Fibroblast of peridontal ligament (primary cell): ENCODE data around the gene FABP3.

Experiments
- DNase-seq: peaks from one replicate; pipeline ENCODE4 v3.0.0-alpha.2; 2010; ENCODE audit errors: extremely low read depth

The FABP3 gene

DNA sequence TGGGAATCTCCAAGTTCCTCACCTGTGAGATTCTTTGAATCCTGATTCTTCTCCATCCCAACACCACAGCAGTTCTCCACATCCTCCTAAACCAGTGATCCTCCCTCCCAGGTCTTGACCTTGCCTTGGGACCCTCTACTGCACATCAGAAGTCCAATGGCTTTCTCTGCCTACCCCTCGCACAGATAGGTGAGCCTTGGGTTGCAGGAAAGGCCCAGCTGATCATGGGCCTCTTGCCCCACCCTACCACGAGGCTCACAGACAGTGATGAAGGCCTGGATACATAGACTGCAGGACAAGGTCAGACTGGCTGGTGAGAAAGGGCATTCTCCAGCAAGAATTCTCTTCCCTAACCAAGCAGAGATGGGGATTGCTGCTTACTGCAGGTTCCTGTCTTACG, 825 bp downstream of the FABP3 start:
- DNase-seq, result no peak

DNA sequence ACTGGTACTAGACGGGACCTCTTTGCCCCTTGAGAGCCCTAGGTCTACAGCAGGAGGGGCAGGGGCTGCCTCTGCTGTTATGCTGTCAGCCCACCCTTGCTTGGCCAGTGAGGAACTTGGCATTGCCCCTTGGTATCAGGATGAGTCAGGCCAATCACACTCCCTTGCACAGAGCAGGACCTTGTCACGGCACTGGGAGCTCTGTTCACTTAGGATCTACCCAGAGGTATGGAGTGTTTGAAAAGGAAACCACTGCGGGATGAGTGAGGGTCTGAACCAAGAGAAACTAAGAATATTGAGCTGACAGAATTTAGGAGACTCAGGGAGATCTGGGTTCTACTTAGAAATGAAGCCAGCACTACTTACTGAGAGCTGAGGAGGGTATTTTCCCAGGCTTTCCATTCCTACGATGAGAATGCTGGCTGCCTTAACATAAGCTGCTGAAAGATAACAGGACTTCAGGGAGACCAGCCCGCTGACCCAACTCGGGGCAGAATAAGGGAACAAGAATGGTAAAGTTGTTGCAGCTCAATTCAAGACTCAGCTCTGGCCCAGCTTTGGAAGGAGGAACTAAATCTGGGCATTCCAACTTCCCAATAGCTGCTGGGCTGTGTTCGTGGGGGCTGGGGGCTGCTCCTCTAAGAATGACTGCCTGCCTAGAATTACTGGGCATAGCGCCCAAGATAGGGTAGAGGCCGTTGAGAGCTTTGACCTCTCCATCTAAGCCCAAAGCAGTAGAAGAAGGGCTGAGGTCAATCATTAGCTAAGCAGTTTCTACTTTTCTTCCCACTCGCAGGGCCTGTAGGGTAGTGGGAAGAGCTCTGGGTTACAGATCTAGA, 1.5 kb downstream of the FABP3 start:
- no peak for DNase-seq

DNA sequence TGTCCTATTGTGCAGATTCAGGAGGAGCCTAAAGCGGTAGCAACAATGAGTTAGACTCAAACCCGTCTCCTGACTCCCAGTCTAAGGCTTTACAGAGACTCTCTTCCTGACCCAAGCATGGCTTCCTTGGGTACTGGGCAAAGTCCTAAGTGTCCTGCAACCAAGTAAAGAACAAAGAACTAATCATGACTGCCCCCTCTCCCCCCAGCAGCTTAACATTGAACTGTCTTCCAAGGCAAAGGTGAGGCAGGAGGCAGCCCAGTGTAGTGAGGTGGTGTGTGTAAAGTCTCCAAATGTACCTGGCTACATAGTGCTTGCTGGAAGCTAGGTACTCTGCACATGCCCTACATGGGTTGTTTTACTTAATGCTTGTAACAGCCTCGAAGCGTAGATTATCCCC, 2.3 kb downstream of the FABP3 start:
- DNase-seq, result no peak

DNA sequence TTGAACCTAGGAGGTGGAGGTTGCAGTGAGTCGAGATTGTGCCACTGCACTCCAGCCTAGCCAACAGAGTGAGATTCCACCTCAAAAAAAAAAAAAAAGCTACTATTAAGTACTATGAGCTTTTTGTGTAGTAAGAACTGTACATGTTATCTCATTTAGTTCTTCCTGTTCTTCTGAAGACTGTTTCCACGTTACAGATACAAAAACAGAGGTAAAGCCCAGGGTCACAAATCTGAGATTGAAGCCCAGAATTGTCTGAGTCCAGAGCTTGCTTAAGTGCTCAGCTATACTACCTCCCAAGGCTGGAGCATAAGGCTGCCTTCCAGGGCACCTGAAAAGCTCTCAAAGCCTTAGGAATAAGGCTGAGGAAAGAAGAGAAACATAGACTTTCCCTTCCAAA, 2.9 kb downstream of the FABP3 start:
- DNase-seq, result no peak

DNA sequence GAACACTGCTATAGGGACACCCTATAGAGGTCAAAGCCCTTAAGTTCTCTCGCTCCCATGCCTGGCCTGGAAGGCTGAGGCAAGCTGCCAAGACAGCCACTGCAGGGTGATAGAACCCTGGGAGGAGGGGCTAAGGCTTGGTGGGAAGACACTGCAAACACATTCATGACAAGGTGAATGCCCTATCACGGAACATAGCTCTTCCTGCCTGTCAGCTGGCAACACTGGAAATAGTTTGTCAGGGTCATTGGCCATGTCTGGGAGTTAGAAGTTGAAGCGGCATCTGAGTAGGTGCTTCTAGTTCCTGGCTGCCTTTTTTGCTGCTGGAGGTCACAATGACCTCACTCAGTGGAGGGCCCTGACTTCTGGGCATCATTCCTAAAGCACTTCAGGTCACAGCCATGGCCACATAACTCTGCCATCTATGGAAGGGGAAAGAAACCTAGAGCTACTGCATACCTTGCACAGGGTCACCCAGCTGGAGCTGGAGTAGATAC, 4.2 kb downstream of the FABP3 start:
- DNase-seq, result no peak

DNA sequence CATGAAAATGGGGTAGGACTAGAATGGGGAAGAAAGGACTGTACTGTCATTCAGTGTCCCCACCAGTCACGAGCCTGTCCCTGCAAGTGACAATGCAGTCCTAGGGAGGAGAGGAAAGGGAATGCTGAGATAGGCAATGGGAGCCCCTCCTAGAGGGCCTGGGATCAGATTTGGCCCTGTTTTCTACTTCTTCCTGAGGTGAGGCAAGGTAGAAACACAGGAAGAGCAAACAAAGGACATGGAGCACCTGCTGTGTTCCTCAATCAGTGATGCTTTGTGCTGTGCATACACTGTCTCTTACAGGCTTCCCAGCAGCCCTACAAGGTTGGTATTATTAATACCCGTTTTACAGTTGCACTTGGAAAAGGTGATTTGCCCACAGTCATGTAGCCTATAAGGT, 6.1 kb downstream of the FABP3 start:
- DNase-seq, result no peak

DNA sequence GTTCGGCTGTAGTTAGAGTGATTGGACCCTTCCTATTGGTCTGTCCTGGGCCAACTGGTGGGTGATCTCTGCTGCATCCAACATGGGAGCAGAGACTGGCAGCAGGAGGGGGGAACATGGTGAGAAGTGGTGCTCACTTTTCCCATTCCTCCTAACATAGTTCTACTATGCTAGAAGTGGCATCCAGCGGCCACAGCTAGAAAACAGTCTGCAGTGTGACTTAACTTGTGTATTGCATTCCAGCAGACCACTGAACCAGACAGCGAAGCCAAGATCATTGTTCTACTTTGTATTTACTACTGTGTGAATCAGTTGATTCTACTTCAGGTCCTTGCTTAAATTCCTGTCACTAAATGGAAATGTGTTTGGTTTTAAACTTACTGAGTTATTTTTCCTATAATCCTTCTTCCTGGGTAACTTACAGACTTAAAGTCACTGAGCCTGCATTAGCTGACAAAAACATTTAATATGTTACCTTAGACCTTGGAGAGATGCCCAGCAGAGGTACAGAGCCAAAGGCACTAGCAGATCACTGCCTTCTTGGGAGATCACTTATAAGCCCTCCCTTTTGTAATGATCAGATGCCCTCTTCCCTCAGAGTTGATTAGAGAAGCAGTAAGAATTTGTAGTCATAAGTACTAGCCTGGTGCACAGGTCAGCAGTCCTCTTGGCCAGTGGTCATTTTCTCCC, 8.2 kb downstream of the FABP3 start:
- no peak for DNase-seq

DNA sequence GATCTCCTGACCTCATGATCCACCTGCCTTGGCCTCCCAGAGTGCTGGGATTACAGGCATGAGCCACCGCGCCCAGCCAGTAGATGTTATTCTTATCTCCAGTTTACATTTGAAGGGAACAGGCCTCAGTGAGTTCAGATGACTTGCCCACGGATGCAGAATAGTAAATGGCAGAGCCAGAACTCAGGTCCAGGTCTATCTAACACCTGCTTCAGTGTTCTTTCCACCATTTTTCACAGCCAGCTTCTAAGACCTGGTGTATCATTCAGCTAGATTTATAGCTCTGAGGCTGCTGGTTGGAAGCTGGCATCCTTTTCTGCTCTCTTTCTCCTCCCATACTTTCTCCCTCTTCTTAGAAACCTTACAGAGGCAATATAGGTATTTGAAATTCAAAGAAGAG, 10.8 kb downstream of the FABP3 start:
- no peak for DNase-seq

DNA sequence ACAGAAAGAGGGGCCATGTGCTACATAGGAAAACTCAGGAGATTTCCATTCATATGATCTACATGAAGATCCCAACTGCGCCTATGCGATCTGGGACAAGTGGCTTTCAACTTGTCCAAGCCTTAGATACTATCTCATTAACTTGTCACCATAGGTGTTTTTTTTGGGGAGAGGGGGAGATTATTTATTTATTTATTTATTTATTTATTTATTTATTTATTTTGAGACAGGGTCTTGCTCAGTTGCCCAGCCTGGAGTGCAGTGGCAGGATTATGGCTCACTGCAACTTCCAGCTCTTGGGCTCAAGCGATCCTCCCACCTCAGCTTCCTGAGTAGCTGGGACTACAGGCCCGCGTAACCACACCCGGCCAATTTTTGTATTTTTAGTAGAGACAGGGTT, 11.3 kb downstream of the FABP3 start:
- DNase-seq, result no peak

DNA sequence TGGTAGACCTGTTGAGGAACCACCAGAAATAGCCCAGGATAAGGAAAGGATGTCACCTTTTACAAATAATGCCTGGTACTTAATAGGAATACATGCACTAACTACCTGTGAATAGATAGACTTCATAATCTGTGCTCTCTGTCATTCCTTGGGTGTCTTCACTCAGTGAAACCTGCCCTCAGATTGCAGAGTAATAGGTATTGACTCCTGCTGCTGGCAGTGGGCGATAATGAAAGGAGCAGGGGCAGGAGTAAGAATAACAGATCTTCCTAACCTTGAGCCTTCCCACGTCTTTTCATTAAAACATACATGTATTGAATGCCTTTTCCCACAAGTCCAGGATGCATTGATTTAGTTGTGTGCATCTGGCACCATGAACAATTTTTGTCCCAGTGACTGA, 16.4 kb downstream of the FABP3 start:
- no peak for DNase-seq

DNA sequence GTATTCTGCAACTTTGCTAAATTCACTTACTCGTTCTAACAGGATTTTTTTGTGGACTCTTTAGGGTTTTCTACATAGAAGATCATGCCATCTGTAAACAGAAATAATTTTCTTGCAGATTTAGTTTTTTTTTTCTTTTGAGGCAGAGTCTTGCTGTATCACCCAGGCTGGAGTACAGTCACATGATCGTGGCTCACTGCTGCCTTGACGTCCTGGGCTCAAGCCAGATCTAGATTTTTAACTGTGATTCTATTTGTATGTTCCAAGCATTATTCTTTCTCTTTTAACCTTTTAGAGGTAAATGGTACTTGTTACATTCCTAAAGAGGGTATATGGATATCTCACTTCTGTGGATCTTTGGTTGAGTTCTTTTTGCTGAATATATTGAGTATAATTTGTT, 18.6 kb downstream of the FABP3 start:
- peak; percentile 62 for DNase-seq

DNA sequence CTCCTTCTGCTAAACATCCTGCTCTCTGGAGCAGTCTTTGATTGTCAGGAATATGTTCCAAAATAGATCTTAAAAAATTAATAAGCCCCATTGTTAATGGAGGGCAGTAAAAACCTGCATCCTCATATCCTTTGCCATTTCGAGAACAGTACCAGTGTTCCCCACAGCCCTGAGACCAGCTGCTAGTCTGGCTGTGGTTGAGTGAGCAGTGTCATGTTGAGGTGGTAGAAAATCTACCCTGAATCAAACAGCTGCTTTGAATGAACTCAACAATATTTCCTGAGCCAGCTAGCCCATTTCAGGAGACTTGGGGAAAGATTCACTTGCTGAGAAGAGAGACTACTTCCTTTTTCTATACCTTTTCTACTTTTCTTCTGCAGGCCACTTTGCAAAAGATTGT, 24.4 kb downstream of the FABP3 start:
- no peak for DNase-seq

DNA sequence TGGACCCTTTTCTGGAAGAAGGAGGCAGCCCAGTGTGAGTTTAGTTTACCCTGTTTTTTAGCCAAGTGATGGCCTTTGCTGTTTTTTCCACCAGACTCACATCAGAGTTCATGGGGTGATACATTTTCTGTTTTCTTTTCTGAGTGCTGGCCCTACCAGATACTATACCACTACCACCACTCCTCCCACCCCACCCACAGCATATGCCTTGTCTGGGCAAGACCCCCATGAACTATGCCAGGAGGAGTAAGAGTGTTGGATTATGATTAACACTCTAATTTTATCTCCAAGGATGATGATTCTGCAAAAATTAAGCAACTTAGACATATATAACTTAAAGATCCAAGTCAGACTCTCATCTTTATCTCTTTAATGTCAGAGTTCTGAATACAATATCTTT, 26.1 kb downstream of the FABP3 start:
- DNase-seq, result no peak

DNA sequence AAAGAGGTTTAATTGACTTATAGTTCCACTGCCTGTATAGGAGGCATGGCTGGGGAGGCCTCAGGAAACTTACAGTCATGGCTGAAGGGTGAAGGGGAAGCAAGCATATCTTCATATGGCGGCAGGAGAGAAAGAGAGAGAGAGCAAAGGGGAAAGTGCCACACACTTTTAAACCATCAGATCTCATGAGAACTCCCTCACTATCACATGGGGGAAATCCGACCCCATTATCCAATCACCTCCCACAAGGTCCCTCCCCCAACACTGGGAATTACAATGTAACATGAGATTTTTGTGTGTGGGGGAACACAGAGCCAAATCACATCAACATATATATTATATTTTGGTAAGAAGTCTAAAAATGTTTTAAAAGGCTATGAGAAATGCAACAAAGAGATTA, 27.2 kb downstream of the FABP3 start:
- DNase-seq, result no peak

DNA sequence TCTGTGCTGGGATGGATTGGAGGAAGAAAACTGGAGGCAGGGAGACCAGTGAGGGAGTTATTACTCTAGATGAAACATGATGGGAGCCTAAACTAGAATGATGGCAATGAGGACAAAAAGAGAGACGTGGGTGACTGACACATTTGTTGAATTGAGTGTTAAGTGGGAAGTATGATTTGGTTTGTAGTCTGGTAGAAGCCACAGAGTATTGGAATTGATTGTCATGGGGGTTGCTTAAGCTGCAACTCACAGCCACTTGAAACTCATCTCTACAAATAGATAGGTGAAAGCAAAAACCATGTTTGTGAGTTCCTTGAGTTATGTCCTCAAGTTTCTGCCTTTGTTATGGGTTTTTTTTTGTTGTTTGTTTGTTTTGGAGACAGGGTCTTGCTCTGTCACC, 28.4 kb downstream of the FABP3 start:
- DNase-seq, result no peak

DNA sequence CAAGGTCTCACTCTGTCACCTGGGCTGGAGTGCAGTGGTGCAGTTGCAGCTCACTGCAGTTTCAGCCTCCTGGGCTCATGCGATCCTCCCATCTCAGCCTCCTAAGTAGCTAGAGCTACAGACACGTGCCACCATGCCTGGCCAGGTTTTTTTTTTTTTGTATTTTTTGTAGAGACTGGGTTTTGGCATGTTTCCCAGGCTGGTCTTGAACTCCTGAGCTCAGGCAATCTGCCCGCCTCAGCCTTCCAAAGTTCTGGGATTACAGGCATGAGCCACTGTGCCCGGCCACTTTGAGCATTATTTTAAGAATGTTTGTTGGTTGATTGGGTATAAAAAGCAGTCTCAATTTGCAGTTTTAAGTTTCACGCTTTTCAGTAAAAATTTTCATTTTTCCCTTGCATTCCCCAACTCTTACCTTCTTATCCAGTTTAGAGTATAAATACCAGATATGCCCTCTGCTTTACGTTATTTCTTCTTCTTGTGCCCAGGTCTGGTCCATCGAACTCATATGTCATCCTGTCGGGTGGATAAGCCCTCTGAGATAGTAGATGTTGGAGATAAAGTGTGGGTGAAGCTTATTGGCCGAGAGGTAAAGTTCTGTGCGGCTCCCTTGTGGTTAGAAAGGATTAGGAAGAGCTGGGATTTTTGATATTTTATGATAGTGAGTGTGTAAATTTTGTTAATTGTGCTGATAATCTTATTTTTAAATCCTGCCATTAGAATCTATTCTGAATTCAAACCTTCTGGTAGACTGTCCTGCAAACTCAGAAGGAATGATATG, 36.0 kb downstream of the FABP3 start:
- peak; percentile 2 for DNase-seq

DNA sequence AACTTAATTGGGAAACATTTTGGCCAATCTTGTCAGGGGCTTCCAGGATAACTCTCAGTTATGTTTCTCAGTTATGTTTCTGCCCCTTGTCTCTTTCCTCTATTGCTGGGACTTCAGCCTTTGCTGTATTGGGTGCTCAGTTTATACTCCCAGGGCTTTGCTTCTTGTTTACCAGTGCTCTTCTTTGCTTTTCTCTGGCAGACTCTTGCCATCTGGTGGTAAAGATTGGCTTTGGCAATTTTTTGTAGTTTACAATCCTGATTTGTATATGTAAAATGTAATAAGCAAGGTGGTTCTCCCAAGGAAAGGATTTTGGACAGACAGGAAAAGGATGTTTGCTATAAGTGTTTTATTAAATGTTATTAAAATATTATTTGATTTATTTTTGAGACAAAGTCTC, 37.9 kb downstream of the FABP3 start:
- peak; percentile 71 for DNase-seq

DNA sequence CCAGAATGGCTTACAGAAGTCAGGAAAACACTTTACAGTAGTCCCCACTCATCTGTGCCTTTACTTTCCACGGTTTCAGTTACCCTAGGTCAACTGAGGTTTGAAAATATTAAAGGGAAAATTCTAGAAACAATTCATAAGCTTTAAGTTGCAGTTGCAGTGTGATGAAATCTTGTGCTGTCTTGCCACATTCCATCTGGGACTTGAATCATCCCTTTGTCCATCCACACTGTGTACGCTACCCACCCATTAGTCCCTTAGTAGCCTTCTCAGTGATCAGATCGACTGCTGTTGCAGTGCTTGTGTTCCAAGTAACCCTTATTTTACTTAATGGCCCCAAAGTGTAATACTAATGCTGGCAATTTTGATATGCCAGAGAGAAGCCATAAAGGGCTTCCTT, 45.5 kb downstream of the FABP3 start:
- peak; percentile 13 for DNase-seq

DNA sequence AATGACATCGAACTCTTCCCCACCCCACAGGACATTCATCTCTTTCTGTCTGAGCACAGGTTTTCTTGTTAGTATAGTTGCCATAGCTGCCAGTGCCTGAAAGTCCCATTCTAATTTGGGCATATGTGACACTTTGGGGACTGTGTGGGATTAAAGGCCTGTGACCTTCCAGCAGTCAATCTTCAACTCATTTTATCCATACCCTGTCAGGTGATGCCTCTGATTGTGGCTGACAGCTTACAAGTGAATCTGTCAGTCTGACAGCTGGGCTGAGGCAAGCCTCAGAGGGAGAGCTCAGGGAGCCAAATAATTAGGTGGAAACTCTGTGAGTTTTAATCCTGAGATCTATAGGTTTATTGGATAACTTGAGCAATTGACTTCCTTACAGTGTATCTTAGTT, 46.4 kb downstream of the FABP3 start:
- DNase-seq, result no peak

DNA sequence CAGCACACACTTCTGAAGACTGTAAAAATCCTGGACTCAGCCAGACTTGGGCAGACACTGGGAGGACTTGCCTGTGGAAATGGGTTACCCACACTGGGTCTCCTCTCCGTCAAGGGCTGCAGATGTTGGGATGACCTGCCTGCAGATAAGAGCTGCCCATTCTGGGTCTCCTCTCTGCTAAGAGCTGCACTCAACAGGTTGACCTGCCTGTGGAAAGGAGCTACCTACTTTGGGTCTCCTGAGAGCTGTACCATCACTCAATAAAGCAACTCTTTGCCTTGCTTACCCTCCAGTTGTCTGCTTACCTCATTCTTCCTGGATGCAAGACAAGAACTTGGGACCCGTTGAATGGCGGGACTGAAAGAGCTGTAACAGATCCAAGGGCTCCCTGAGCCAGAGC, 47.9 kb downstream of the FABP3 start:
- no peak for DNase-seq

DNA sequence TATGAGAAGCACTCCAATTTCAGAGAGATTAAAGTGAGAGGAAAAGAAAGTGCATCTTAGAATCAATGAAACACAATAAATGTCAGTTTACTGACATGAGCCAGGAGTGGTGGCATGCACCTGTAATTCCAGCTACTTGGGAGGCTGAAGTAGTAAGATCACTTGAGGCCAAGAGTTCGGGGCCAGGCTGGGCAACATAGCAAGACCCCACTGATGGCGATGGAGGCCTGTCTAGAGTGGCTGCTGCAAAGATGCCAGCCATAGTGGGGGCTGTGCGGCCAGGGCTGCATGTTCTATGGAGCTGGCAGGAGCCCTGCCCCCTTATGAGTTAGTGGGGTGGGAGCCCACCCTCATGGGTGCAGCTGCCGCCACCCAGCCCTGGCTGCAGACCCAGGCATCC, 48.8 kb downstream of the FABP3 start:
- DNase-seq, result no peak

DNA sequence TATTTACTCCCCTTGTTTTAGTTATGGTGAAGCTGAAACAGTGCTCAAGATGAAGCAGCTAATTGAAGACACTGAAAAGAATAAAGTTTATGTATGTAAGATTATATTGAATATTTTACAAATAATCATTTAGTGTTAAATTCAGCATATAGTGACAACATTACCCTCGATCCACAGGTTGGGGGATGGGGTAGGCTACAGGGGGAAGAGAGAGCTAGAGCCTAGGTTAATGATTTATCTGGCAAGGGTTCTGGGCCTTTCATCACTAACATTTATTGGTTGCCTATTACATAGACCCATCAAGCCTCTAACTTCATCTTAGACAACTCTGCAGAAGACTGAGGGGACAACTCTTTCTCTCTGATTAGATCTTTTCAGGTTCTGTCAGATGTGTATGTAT, 54.7 kb downstream of the FABP3 start:
- no peak for DNase-seq

DNA sequence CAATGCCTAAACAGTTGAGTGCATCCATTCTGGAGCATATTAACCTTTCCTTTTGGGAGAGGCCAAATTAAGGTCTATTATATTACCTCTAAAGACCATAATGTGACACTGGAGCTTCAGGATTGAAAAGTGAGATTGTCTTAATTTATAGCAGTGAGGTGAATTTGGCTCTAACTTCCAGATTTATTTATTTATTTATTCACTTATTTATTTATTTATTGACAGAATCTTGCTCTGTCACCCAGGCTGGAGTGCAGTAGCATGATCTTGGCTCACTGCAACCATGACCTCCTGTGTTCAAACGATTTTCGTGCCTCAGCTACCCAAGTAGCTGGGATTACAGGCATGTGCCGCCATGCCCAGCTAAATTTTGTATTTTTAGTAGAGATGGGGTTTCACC, 57.0 kb downstream of the FABP3 start:
- no peak for DNase-seq
